HG03460 (cell line): ENCODE results near the gene SLIT3.

Source experiments
- ATAC-seq: cut with Tn5 transposase; IDR thresholded peaks from one replicate; pipeline ENCODE4 v1.9.1; 2021; ENCODE audit not compliant: unreplicated experiment

SLIT3 gene

DNA sequence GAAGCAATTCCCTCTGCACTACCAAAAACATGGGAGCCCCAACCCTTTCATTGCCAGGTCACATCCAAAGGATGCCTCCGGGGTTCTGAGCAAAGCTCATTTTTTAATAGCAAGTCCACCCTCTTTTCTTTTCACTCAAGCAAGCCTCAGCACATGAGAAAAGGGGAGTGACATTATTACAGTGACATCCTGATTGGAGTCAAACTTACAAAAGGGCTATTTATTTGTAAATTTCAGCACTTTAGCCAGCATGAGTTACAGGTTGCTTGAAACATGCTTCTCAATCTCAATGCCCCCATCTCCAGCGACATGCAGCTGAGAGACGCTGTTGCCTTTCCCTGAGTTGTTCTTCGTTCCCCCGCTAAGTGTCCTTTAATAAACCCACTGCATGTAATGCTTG lies 483.3 kb downstream of the SLIT3 start:
- ATAC-seq = no peak

DNA sequence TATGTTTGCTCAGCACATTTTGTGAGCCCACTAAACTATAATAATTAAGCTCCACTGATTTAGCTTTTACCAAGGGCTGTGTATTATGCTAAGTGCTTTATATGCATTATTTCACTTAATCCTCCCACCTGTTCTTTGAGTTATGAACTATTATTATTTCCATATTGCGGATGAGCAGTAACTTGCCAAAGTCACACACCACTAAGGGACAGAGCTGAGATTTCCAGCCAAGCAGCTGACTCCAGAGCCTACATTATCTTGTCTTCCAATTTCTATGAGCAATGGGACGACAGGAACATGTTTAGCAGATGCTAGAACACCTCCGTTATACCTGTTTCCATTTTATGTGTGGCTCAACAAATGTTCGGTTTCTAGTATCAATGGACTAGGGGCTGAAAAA lies 484.3 kb downstream of the SLIT3 start:
- no peak for ATAC-seq

DNA sequence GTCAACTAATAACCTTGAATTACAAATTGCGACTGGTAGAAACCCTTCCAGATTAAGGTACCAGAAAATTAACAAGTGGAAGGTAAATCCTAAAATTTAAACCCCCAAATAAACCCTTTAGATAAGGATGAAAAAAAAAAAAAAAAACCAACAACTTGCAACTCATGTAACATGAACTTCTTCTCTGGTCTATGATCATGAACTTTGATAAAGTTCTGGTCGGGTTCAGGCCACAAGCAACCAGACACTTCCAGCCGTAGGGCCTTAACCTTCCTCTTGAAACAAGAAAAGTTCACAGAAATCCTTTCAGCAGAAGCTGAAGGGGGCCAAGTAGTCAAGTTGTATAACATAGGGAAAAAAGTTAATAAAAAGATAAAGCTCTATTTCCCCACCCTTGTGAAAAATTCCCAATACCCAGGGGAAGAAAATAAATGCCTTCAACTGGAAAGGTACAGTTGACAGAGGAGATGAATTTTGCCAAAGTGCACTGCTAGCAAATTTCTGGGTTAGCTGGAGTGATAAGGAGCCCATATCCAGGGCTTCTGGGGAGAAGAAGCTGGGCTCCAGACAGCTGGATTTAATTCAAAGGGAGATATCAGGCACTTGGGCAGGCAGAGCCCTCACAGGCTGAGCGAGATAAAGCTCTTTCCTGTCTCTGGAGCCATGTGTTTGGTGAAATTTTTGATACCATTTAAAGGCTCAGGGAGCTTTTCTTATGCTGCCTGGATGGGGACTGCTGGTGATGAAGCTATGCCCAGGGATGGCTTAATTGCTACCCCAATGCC lies 487.6 kb downstream of the SLIT3 start:
- no peak for ATAC-seq

DNA sequence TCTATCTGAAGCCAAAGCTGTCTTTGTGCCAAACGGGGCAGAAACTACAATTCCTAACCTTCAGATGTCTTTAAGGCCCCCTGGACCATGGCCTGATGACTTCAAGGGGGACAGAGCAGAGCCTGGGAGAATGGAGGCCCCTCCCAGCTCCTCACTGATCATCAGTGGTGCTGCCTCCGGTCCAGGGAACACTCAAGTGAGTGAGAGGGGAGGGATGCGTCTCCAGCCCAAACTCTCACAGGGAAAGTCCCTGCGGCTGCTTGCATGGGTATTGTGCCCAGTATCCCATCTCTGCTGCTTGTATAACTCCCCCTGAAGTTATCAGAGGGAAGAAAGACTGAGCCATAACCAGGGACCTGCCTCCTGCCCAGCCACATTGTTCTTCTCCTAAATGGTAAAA lies 490.3 kb downstream of the SLIT3 start:
- ATAC-seq = no peak

DNA sequence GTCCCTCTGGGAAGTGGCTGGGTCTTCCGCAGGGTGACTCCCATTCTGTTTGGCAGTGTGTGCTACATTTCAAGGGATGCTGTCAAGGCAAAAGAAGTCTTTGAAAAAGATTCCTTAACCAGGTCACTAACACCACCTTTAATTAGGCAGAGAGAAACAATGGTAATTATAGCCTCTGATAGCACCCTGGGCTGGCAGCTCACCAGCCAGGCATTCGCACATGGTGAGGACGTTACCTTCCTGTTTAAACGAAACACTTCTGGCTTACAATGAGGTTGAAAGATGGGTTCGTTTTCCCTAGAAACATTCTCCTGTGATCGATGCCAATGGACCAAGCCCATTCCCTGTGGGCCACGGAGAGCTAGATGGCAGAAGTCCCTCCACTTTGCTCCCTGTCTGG lies 491.7 kb downstream of the SLIT3 start:
- no peak for ATAC-seq

DNA sequence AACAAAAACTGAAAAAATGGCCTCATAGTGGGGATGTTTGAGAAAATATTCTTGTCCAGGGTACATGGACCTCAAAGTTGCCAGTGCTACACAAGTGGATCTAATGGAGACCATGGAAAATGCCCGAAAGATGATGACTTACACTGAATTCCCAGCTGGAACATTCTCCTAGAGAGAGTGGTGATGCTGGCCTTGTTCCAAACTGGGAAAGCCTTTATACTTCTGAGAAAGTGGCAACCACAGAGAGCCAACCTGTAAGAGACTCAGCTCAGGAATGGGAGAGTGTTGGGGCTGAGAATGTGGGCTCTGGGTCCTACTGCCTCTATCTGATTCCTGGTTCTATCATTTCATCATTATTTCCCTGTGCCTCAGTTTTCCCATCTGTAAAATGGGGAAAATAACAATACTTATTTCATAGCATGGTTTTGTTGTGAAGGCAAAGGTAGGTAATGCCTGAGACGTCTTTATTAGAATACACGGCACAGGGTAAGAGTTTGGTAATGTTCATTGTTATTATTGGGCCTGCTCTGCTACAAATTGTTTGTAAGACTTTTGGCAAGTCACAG lies 492.8 kb downstream of the SLIT3 start:
- ATAC-seq = no peak

DNA sequence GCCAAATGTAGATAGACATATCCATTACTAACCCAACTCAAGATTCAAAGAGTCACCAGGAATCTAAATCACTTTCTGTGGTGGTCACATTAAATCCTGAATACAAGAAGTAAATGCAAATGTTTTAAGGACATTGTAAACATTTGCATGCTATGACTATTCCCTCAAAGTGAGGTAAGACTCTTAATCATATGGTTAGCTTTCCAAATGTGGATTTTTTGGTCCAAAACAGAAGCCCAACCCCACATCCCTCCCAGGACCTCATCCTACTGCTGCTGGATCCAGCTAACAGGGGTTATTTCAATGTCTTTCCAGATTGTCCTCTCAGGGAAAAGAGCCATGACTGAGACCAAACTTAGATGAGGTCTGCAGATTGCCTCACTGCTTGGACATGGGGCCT lies 493.7 kb downstream of the SLIT3 start:
- ATAC-seq = no peak

DNA sequence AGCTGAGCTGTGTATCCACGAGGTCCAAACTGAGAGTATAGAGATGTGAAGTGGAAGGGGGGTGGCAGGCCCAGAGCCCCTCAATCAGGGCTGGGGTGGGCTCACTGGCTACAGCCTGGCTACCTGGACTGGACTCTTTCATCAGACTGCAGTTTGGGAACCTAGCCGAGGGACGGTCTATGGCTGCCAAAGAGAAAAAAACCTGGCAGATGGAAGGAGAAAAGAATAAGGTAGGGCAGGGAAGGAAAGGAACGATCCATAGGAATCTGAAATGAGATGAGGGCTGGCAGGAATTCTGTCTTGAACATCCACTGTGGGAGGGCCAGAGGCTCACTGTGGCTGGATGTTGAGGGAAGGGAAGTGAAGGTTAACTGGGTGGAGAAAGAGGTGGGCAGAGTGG lies 497.4 kb downstream of the SLIT3 start:
- ATAC-seq = no peak

DNA sequence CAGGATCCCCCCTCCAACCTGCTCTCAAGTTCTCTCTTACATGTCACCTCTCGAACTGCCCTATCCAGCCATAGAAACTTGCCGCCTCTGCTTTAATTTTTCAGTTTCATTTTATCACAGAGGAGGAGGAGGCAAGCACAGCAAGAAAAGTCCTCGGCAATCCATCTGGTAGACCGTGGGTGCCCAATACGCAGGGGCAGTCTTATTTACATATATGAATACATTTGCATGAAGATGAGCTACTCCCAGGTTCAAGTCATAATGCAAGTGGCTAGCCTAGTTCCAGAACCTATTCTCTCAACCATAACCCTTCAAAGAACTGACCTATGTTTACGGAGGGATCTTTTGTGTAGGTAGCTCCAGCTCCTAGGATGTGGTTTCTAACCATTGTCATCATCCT lies 498.6 kb downstream of the SLIT3 start:
- no peak for ATAC-seq

DNA sequence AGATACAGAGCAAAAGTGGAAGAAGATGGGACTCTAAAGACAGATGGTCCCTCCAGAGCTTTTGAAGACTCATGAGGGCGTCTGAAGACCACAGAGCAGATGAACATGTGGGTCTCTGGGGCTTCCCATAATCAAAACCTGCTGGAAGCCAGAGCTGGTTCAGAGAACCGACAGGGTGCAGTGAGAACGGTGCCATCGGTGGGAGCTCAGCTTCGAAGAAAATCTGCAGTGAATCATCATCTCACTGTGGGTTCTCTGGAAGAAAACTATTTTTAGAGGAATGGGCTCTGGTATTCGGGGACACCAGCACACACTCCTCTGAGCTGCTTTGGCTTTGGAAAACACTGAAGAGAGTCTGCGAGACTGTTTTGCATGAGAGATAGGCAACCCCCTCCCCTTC lies 499.4 kb downstream of the SLIT3 start:
- no peak for ATAC-seq

DNA sequence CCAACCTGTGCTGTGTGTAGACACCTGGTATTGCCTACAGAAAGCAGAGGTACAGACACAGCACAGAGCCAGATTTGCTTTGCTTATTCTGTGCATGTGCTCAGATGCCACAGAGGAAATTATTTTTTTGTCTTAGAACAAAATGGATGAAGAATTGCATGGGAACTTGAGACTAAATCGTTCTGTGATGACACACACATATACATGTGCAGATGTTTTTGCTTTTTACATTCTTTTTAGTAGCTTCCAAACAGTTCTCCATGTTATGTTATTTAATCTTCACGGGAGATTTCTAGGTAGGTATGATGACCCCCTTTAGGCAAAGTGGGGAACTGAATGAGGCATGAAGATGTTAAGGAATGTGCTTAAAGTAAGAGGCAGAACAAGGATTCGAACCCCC lies 500.2 kb downstream of the SLIT3 start:
- no peak for ATAC-seq

DNA sequence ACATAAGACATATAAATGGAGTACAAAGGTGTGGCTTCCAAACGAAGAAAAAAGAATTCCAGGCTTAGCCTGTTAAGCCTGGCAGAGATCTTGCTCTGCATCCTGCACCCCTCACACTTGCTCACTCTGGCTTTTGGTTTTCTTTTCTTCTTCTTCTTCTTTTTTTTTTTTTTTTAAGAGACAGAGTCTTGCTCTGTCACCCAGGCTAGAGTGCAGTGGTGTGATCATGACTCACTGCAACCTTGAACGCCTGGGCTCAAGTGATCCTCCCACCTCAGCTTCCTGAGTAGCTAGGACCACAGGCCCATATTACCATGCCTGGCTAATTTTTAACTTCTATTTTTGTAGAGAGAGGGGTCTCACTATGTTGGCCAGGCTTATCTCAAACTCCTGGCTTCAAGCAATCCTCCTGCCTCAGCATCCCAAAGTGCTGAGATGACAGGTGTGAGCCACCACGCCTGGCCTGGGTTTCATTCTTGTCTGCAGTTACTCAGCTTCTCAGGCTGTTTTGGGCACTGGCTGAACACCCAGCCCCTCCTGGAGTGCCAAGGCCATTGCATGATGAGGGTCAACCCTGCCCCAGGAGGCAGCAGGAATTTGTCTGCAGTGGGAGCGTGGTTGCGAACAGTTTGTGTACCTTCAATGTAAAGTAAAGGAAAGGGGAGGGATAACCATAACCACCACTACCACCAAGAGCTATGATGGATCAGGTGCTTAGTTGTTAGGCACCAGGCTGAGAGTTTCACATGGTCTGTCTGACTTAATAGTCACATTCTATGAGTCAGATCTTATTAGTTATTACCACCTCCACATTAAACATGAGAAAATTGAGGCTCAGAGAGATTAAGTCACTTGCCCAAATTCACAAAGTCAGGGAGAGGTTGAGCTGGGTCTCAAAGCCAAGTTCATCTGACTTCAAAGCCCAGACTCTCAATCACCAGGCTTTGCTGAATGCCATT lies 502.6 kb downstream of the SLIT3 start:
- no peak for ATAC-seq

DNA sequence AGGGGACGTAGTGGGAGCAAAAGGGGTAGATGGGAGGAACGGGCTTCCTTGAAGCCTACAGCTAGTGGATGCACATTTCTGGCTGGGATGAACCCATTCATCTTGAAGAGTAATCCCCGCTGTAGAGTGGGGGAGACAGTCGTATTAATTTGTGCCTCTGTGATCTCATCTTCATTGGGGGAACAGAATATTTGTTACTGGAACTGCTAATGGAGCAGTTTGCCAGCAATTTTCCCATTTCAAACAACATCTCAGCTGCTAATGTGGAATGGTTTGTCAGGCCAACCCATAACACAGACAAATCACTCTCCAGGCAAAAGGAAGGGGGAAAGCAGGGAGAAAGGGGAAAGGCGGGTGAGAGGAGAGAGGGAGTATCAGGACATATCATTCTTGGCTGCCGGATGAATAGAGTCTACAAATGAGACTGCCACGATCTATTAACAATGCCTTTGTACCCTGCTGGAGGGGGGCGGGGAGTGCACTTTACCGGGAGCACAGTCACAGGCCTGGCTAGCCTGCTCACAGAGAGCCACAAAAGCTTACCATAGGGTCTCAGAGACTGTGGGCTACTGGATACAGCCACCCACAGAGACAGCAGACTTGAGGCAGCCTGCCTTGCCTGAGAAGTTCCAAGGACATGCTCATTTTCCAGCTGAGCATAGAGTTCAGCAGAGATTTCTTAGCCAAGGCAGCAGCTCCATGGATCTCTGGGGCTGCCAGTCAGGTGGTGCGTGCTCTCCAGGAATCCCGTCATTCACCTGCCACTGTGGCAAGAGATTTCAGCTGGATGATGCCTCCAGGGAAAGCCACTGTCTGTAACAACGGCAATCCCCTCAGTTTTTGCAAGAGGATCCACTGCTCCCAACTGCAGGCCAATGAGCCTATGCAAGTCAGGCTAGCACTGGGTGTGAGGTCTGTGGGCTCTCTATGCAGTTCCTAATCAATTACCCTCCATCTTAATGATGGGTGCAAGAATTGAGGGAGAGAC lies 504.1 kb downstream of the SLIT3 start:
- no peak for ATAC-seq

DNA sequence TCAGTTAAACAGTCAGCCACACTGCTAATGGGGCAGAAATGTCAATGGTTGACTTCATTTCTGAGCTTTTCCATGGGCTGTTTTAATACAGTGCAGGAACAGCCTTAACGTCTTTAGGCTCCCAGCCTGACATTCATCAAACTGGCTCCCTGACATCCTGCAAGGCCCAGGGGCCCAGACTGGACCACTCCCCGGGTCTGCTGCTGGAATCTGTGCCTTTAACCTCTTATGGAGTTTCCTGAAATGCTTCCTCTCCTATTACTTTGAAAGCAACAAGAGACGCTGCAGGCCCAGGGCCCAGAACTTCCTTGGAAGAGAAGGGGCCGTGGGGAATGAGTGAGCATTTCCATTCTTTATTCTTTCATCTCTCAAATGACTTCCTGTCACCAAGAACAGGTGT lies 504.9 kb downstream of the SLIT3 start:
- no peak for ATAC-seq

DNA sequence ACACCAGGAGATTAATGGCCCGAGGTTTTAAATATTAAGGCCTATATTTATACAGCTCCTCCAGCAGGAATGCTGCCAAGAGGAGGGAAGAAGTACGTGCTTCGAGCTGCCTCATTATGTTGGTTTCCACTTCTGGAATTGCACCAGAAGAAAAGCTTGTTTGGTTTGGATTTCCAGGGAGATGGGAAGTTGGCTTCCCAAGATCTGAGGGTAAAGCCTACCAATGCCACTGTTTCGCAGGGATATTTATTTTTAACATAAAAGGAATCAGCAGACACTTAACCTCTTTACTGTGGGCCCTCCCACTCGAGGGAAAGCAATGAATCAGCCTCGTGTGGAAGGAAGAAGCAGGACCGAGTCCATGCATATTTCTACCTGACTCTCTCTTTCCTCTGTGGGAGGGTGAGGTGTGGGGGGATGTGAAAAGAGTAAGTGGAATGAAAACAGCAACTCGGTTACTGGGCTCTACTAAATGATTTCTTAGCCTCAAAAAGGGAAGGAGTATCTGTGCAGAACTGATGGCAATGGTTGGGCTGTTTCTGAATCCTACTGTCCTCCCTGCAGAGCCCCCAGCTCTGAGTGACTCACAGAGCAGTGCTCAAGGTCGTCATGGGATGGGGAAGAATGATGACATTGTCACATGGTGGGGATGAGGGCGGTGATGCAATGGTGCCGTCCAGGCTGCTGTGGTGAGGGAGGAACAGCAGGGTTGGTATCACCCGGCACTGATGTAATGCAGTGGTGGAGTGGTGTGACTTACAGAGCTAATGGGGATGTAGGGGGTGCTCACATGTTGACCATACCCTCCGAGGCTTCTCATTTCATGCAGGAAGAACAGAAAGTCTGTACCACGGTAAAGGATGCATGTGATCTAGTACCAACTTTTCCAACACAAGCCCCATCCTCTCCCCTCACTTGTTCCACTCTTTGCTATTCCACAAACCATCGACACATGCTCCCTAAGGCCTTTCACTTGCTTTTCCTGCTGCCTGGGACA lies 506.8 kb downstream of the SLIT3 start:
- ATAC-seq = no peak

DNA sequence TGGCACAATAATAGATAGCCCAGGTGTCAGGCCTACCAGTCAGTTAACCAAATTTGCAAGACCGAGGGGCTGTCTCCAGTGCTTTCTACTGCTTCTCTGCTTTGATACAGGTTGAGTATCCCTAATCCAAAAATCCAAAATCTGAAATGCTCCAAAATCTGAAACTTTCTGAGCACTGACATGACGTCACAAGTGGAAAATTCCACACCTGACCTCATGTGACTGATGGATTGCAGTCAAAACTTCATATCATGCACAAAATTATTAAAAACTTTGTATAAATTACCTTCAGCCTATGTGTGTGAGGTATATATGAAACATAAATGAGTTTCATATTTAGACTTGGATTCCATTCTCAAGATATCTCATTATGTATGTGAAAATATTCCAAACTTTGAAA lies 508.3 kb downstream of the SLIT3 start:
- no peak for ATAC-seq

DNA sequence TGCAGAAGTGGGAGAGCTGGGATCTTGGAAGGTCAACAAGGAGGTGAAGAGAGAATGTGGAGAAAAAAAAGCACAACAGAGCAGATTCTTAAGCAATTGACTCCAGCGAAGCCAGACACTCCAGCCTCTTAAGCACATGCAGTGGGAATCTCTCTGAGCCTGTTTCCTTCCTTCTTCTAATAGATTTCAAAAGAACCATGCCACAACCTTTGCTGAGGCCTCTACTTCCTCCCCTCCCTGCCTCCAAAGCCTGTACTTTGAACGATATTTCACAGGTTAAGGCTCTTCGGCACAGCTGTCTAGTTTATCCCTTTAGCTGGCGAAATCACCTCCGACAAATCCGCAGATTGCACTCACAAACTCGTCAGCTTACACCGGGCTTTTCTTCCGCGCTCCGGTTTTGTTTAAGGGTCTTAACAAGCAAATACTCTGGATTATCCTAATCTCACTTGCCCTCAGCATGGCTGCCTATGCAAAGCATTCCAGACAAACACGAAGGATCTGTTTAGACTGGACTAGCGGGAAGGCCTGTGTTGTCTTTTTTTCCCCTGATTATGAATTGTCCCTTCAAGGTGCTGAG lies 510.2 kb downstream of the SLIT3 start:
- no peak for ATAC-seq

DNA sequence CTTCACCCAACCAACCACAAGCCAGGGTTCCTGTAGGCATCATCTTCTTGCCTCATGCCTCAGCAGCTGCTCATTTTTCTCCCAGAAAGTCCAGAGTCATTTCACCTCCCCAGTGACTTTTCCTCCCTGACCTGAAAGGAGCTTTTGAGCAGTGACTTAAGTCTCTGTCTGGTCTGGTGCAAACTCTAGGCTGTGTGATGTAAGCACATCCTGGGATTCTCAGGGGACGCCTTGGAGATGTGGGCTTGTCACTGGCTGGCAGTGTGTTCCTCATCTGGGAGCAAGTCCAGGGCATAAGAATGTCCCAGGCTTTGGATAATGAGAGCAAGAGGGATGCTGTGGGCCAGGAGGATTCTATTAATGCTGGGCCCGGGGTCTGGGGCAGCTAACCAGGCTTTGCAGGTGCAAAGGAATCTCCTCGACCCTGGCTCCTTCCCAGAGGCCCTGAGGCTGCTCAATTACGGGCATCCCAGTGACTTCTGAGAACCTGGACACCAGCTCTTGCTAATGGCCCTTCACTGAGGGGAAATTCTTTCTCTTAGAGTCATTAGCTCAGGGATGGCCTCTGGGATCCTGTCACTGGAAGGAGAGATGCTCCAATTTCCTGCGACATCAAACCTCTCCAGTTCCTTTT lies 510.8 kb downstream of the SLIT3 start:
- ATAC-seq = no peak

DNA sequence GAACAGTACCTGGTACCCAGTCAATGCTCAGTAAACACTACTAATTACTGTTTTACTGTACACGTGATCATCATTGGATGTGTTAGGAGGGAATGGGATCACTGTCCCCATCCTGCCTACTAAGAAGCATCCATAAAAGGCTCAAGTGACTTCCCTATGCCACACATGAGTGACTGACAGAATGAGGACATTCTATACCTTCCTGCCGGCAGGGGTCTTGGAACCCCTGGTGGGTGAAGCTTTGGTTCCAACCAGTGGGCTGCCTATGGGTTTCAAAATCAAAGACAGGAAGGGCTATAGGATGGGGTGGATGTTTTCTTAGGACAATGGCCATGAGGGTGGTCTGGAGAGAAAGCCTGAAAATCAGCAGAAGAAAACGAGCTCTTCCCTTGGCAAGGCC lies 512.2 kb downstream of the SLIT3 start:
- no peak for ATAC-seq
